Mesenchymal stem cell (in vitro differentiated cells and primary cell): ENCODE results near the gene CORO1C.
A peak's percentile ranks its signal among the peaks of the same experiment; 100 is the strongest.
"Not testable (repeated sequence)": the region's sequence is repeated elsewhere in the genome, so short reads cannot be mapped to it uniquely, and the experiment has no call there.

ENCODE experiments used
- DNase-seq: peaks from one replicate; pipeline ENCODE4 v3.0.0-alpha.2; 2013
- H2AFZ ChIP-seq: one replicate; pipeline ENCODE4 v1.6.1; 2013; ENCODE audit warnings: low read depth, mild to moderate bottlenecking, control low read depth, inconsistent platforms, low read length, moderate library complexity
- H2AK5ac ChIP-seq: 2 replicates; pipeline ENCODE4 v1.6.1; 2013; ENCODE audit warnings: low read length, moderate library complexity, mild to moderate bottlenecking, inconsistent platforms; ENCODE audit not compliant: severe bottlenecking
- H2BK120ac ChIP-seq: one replicate; pipeline ENCODE4 v1.6.1; 2013; ENCODE audit warnings: low read depth, mild to moderate bottlenecking, inconsistent platforms, low read length, moderate library complexity
- H2BK12ac ChIP-seq, 2 experiments: one replicate each; pipeline ENCODE4 v1.6.1; 2013; ENCODE audit warnings: inconsistent platforms in 2 of 2, low read length in 2 of 2, mild to moderate bottlenecking in 2 of 2, moderate library complexity in 2 of 2, control low read depth in 1 of 2
- H2BK15ac ChIP-seq: one replicate; pipeline ENCODE4 v1.6.1; 2013; ENCODE audit warnings: mild to moderate bottlenecking, low read depth, inconsistent platforms; ENCODE audit not compliant: poor library complexity, severe bottlenecking
- H2BK5ac ChIP-seq: 2 replicates; pipeline ENCODE4 v1.6.1; 2013; ENCODE audit warnings: low read depth, mild to moderate bottlenecking, low read length, control low read depth, inconsistent platforms; ENCODE audit not compliant: poor library complexity, severe bottlenecking
- H3K14ac ChIP-seq, 2 experiments: one replicate each; pipeline ENCODE4 v1.6.1; 2013; ENCODE audit warnings: inconsistent platforms in 2 of 2, low read length in 2 of 2, control low read depth in 1 of 2, mild to moderate bottlenecking in 1 of 2, moderate library complexity in 1 of 2
- H3K18ac ChIP-seq, 2 experiments: one replicate each; pipeline ENCODE4 v1.6.1; 2013; ENCODE audit warnings: inconsistent platforms in 2 of 2, low read length in 2 of 2, control low read depth in 1 of 2, low read depth in 1 of 2, mild to moderate bottlenecking in 1 of 2
- H3K23ac ChIP-seq, 2 experiments: one replicate each; pipeline ENCODE4 v1.6.1; 2013; ENCODE audit warnings: inconsistent platforms in 2 of 2, low read length in 2 of 2, mild to moderate bottlenecking in 2 of 2, moderate library complexity in 2 of 2, control low read depth in 1 of 2
- H3K27ac ChIP-seq: 2 replicates; pipeline ENCODE4 v1.5.1; 2013; ENCODE audit warnings: mild to moderate bottlenecking, moderate library complexity, low read length, control low read depth, inconsistent platforms; ENCODE audit not compliant: poor library complexity, severe bottlenecking
- H3K27me3 ChIP-seq, 2 experiments: 2 replicates each; pipeline versions ENCODE4 v1.6.1 to v1.7.0; 2013; ENCODE audit warnings: low read length in 2 of 2, mild to moderate bottlenecking in 2 of 2, moderate library complexity in 2 of 2, control low read depth in 1 of 2, inconsistent platforms in 1 of 2; ENCODE audit not compliant: control insufficient read depth in 1 of 2, insufficient read depth in 1 of 2
- H3K36me3 ChIP-seq, 2 experiments: 2 replicates each; pipeline versions ENCODE4 v1.6.1 to v1.7.0; 2013; ENCODE audit warnings: low read length in 2 of 2, control low read depth in 1 of 2, inconsistent platforms in 1 of 2, low read depth in 1 of 2, mild to moderate bottlenecking in 1 of 2; ENCODE audit not compliant: insufficient read depth in 2 of 2, control insufficient read depth in 1 of 2
- H3K4ac ChIP-seq, 2 experiments: one replicate each; pipeline ENCODE4 v1.6.1; 2013; ENCODE audit warnings: inconsistent platforms in 2 of 2, low read length in 2 of 2, mild to moderate bottlenecking in 2 of 2, moderate library complexity in 2 of 2, control low read depth in 1 of 2, low read depth in 1 of 2
- H3K4me1 ChIP-seq: 2 replicates; pipeline ENCODE4 v1.6.1; 2013; ENCODE audit warnings: low read depth, low read length, control low read depth; ENCODE audit not compliant: control insufficient read depth, insufficient read depth
- H3K4me2 ChIP-seq: 2 replicates; pipeline ENCODE4 v1.6.1; 2013; ENCODE audit warnings: low read length, mild to moderate bottlenecking, inconsistent platforms; ENCODE audit not compliant: poor library complexity, severe bottlenecking
- H3K4me3 ChIP-seq, 2 experiments: 2 replicates each; pipeline versions ENCODE4 v1.5.1 to v1.7.0; 2013; ENCODE audit warnings: low read length in 2 of 2, mild to moderate bottlenecking in 2 of 2, control low read depth in 1 of 2, low read depth in 1 of 2; ENCODE audit not compliant: insufficient read depth in 1 of 2
- H3K79me1 ChIP-seq: replicated peaks from 2 replicates; pipeline ENCODE4 v1.6.1; 2013; ENCODE audit warnings: mild to moderate bottlenecking, control low read depth, low read length, inconsistent platforms; ENCODE audit not compliant: poor library complexity, severe bottlenecking
- H3K9ac ChIP-seq: 2 replicates; pipeline ENCODE4 v1.7.0; 2013; ENCODE audit warnings: mild to moderate bottlenecking, low read length, moderate library complexity
- H3K9me3 ChIP-seq: 2 replicates; pipeline ENCODE4 v1.7.0; 2013; ENCODE audit warnings: mild to moderate bottlenecking, low read length; ENCODE audit not compliant: control insufficient read depth
- H4K8ac ChIP-seq: one replicate; pipeline ENCODE4 v1.6.1; 2013; ENCODE audit warnings: inconsistent platforms, mild to moderate bottlenecking, low read length, moderate library complexity
- H4K91ac ChIP-seq: one replicate; pipeline ENCODE4 v1.6.1; 2013; ENCODE audit warnings: mild to moderate bottlenecking, low read length, inconsistent platforms
- WGBS: methylation state at CpG from one replicate; pipeline ENCODE4 v1.1.7; 2013; ENCODE audit warnings: mixed read lengths; 5-methylcytosine and 5-hydroxymethylcytosine counted together

Gene CORO1C

DNA sequence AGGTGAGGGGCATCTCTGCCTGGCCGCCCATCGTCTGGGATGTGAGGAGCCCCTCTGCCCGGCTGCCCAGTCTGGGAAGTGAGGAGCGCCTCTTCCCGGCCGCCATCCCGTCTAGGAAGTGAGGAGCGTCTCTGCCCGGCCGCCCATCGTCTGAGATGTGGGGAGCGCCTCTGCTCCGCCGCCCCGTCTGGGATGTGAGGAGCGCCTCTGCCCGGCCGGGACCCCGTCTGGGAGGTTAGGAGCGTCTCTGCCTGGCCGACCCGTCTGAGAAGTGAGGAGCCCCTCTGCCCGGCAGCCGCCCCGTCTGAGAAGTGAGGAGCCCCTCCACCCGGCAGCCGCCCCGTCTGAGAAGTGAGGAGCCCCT is 75.5 kb downstream of the CORO1C start:
- not testable (repeated sequence) for H2AK5ac ChIP-seq, H3K4me3 ChIP-seq, H2BK12ac ChIP-seq, H4K8ac ChIP-seq, H3K23ac ChIP-seq, H3K9me3 ChIP-seq, H3K14ac ChIP-seq, H3K18ac ChIP-seq, H3K4me2 ChIP-seq, H3K9ac ChIP-seq, DNase-seq, H2BK120ac ChIP-seq, H3K4me1 ChIP-seq, H4K91ac ChIP-seq, H2BK15ac ChIP-seq, H2AFZ ChIP-seq, H2BK5ac ChIP-seq, H3K79me1 ChIP-seq, H3K27me3 ChIP-seq, H3K27ac ChIP-seq, H3K4ac ChIP-seq
- WGBS, result no CpG with 5 or more reads among the region's 28 CpGs
- H3K36me3 ChIP-seq, result peaks cover 33 to 66% of the 10 kb centered on the region in 2 experiments

GRCh38 chr12:108654622-108655021 is 76.7 kb downstream of the CORO1C start:
- not testable (repeated sequence) for H2AFZ ChIP-seq, H3K4me2 ChIP-seq

DNA sequence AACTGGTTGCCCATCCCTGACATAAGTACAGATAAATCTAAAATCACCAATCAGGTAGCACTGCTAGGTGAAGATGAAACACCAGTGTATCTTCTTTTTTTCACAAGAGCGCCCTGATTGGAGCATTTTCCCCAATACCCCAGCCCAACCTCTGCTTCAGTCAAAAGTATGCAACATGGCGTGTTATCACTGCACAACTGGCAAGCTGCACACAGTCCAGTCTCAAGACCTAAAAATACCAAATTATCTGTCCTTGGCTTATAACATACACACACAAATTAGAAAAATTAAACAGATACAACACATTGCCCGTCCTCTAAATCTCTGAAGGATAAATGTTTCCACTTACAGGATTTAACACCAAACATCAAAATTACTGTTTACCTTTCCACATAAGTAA is 77.4 kb downstream of the CORO1C start:
- H2BK15ac ChIP-seq, result no peak overlapping the region
- no peaks in the 10 kb centered on the region for H3K27me3 ChIP-seq
- H4K91ac ChIP-seq, result no peak overlapping the region
- H3K14ac ChIP-seq, result no peak overlapping the region
- H3K18ac ChIP-seq, result no peak overlapping the region
- H3K4me1 ChIP-seq, result no peaks in the 10 kb centered on the region
- no peak overlapping the region for H3K23ac ChIP-seq
- H2BK12ac ChIP-seq, result no peak overlapping the region
- no peak overlapping the region for H3K4me2 ChIP-seq
- DNase-seq, result no peak
- H3K36me3 ChIP-seq, result peaks cover 31 to 74% of the 10 kb centered on the region in 2 experiments
- H2BK5ac ChIP-seq, result no peak overlapping the region
- WGBS, result 96% methylated on average over 3 of the region's 3 CpGs
- H3K9me3 ChIP-seq, result no peaks in the 10 kb centered on the region
- H3K4me3 ChIP-seq, result no peak overlapping the region
- no peak overlapping the region for H2AFZ ChIP-seq
- no peak overlapping the region for H4K8ac ChIP-seq
- H3K4ac ChIP-seq, result no peak overlapping the region
- H3K79me1 ChIP-seq, result peaks cover 6% of the 10 kb centered on the region
- H3K9ac ChIP-seq, result no peak overlapping the region
- H2BK120ac ChIP-seq, result no peak overlapping the region
- H3K27ac ChIP-seq, result no peak overlapping the region
- no peak overlapping the region for H2AK5ac ChIP-seq

More at GRCh38 chr12:108654622-108655021, 76.7 kb downstream of the CORO1C start:
- not testable (repeated sequence) for H3K4ac ChIP-seq, H3K4me3 ChIP-seq, H3K18ac ChIP-seq, H3K79me1 ChIP-seq, H4K91ac ChIP-seq, H2BK15ac ChIP-seq, H4K8ac ChIP-seq, H2BK120ac ChIP-seq, H3K14ac ChIP-seq, H3K27me3 ChIP-seq, H3K9me3 ChIP-seq, H3K9ac ChIP-seq, H2AK5ac ChIP-seq, H3K23ac ChIP-seq, H3K27ac ChIP-seq, H3K4me1 ChIP-seq, H2BK5ac ChIP-seq, H2BK12ac ChIP-seq, DNase-seq
- WGBS, result 96% methylated on average over 8 of the region's 9 CpGs
- peaks cover 31 to 74% of the 10 kb centered on the region in 2 experiments for H3K36me3 ChIP-seq

- H3K79me1 ChIP-seq, result peaks cover 9% of the 10 kb centered on the region
- H3K23ac ChIP-seq, result no peak overlapping the region
- H3K4ac ChIP-seq, result no peak overlapping the region
- H3K36me3 ChIP-seq, result peaks cover 34 to 75% of the 10 kb centered on the region in 2 experiments
- peak overlapping the region; percentile 4 for H3K9ac ChIP-seq
- no peak overlapping the region for H3K4me3 ChIP-seq
- no peak overlapping the region for H4K8ac ChIP-seq
- H3K4me1 ChIP-seq, result no peaks in the 10 kb centered on the region
- no peak overlapping the region for H3K14ac ChIP-seq
- H4K91ac ChIP-seq, result no peak overlapping the region
- H3K4me2 ChIP-seq, result no peak overlapping the region
- no peak overlapping the region for H2AK5ac ChIP-seq
- no peak overlapping the region for H2BK12ac ChIP-seq
- H2BK5ac ChIP-seq, result no peak overlapping the region
- no peak overlapping the region for H2BK15ac ChIP-seq
- H2BK120ac ChIP-seq, result no peak overlapping the region
- H3K9me3 ChIP-seq, result no peaks in the 10 kb centered on the region
- no peak overlapping the region for H3K18ac ChIP-seq
- H2AFZ ChIP-seq, result no peak overlapping the region
- no peaks in the 10 kb centered on the region for H3K27me3 ChIP-seq
- H3K27ac ChIP-seq, result peak overlapping the region; percentile 9
- no peak for DNase-seq
Measured at GRCh38 chr12:108653082-108653516, 78.2 kb downstream of the CORO1C start.
